ENCODE data around the gene C12orf42.

Gene C12orf42
- total RNA-seq = 0 to 3.4 (median 0) reads per million in 17 experiments

GRCh38 chr12:103495469-103496456 is at the start of gene C12orf42:
Gene C12orf42, minus strand, starts transcription at chr12:103495968. Its CDS starts 17,542 bp downstream, at chr12:103478426.
- peak in 2 of 4 experiments; percentile 8 to 10 for DNase-seq

GRCh38 chr12:103542078-103542477 is 46.3 kb upstream of the C12orf42 start:
- no peak for DNase-seq

GRCh38 chr12:103540319-103540718 is 44.6 kb upstream of the C12orf42 start:
- DNase-seq = no peak

GRCh38 chr12:103538397-103538796 is 42.6 kb upstream of the C12orf42 start:
- DNase-seq = no peak

- DNase-seq = no peak
Observed at GRCh38 chr12:103530307-103531066, 34.7 kb upstream of the C12orf42 start.

GRCh38 chr12:103529306-103529705 is 33.5 kb upstream of the C12orf42 start:
- DNase-seq = no peak

GRCh38 chr12:103524238-103524875 is 28.6 kb upstream of the C12orf42 start:
- no peak for DNase-seq

GRCh38 chr12:103523771-103524170 is 28.0 kb upstream of the C12orf42 start:
- no peak for DNase-seq

- no peak for DNase-seq
Observed at GRCh38 chr12:103520686-103521215, 25.0 kb upstream of the C12orf42 start.

- no peak for DNase-seq
Observed at GRCh38 chr12:103519632-103520031, 23.9 kb upstream of the C12orf42 start.

GRCh38 chr12:103518899-103519298 is 23.1 kb upstream of the C12orf42 start:
- no peak for DNase-seq

GRCh38 chr12:103517161-103517560 is 21.4 kb upstream of the C12orf42 start:
- DNase-seq = no peak

- no peak for DNase-seq
Observed at GRCh38 chr12:103515341-103515740, 19.6 kb upstream of the C12orf42 start.

- DNase-seq = no peak
Observed at GRCh38 chr12:103513875-103514274, 18.1 kb upstream of the C12orf42 start.

GRCh38 chr12:103505371-103506236 is 9.8 kb upstream of the C12orf42 start:
- DNase-seq = no peak

- DNase-seq = no peak
Observed at GRCh38 chr12:103504606-103505005, 8.8 kb upstream of the C12orf42 start.

GRCh38 chr12:103503546-103504480 is 8.0 kb upstream of the C12orf42 start:
- peak in 3 of 4 experiments; percentile 6 to 50 (median 27) for DNase-seq

- DNase-seq = no peak
Observed at GRCh38 chr12:103501447-103501846, 5.7 kb upstream of the C12orf42 start.

- no peak for DNase-seq
Observed at GRCh38 chr12:103499571-103499970, 3.8 kb upstream of the C12orf42 start.

- no peak for DNase-seq
Observed at GRCh38 chr12:103498990-103499389, 3.2 kb upstream of the C12orf42 start.

All from suppressor macrophage (primary cell).